HG03442 (cell line): ENCODE results near the gene NOC4L.
"Not testable (repeated sequence)": the region's sequence is repeated elsewhere in the genome, so short reads cannot be mapped to it uniquely, and the experiment has no call there.

Source experiments
- ATAC-seq: cut with Tn5 transposase; IDR thresholded peaks from one replicate; pipeline ENCODE4 v1.9.1; 2021; ENCODE audit warnings: mild to moderate bottlenecking, moderate library complexity; ENCODE audit not compliant: unreplicated experiment

NOC4L gene

DNA sequence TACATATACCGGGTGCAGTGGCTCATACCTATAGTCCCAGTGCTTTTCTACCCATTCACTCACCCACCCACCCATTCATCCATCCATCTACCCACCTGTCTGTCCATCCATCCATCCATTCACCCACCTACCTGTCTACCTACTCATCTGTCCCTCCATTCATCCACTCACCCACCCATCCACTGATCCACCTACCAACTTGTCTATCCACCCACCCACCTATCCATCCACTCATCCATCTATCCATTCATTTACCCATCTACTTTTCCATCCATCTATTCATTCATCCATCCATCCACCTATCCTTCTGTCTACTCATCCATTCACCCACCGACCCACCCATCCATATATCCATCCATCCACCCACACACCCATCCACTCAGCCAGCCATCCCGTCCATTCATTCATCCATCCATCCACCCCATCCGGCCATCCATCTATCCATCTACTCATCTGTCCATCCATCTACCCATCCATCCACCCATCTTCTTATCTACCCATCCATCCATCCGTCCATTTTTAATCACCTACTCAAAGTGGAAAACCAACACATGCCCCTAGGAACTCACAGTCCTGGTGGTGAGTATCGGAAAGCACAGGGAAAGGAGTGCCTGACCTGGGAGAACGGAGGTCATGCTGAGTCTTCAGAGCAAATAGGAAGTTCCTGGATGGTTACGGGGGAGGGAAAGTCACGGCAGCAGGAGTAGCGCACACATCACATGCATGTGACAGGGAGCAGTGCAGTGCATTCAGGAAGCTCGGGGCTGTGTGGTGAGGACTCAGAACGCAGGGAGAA, 20.1 kb upstream of the NOC4L start:
- no peak for ATAC-seq

DNA sequence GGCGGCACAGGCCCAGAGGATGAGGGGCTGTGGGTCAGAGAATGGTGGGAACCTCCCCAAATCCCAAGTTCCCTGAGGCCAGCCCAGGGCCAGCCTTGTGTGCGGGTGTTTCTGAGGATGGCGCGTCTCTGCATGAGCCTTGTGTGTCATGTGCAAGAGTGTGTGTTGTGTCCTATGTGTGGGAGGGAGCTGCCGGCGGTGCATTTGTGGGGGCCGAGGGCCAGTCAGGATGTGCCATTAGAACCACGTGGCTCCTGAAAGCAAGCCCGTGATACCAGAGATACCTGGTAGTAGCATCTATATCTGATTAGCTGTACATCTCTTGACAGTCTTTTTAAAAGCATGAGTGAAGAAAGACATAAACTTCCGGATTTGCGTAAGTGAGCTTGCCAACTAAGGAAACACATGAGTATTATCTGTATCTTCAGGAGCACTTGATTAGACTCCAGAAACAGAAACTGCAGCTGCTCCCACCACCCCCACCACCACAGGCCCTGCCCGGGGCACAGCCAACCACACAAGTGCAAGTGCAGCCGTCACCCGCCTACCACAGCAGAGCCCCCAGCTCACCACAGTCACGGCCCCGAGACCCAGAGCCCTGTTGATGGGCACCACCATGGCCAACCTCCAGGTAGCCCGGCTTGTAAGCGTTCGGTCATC, 19.4 kb upstream of the NOC4L start:
- ATAC-seq: no peak

DNA sequence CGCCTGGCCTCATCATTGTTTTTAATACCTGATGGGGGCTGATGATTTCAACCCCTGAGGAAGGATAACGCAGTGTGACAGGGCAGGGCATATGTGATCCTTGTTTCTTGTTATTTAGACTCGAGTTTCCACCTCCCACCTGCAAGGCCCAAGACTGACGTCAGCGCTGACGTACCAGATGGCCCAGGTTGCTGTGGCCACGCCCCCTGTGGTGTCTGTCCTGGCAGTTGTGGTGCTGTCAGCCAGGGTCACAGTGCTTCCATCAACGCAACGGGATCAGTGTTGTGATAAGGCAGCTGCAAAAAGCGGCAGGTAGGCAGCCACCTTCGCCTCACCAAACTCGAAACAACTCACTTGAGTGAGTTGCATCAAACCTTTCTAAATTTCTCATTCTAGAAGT, 18.5 kb upstream of the NOC4L start:
- no peak for ATAC-seq

DNA sequence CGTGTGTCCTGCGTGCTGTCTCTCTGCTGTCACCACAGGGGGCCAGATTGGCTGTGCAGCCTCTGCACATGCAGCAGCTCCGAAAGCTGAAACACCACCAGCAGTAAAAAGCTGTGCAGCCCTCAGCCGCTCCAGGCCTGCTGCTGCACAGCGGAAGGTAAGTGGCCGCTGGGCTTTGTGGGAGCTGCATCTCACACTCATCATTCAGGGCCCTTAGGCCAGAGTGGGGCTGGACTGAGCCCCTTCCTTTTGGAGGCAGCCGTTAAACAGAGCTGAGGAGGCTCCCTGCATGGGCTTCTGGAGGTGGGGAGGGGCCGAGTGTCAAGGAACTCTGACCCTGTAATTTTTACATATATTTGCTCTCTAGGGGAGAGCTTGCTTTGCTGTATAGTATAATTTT, 17.2 kb upstream of the NOC4L start:
- ATAC-seq: no peak

DNA sequence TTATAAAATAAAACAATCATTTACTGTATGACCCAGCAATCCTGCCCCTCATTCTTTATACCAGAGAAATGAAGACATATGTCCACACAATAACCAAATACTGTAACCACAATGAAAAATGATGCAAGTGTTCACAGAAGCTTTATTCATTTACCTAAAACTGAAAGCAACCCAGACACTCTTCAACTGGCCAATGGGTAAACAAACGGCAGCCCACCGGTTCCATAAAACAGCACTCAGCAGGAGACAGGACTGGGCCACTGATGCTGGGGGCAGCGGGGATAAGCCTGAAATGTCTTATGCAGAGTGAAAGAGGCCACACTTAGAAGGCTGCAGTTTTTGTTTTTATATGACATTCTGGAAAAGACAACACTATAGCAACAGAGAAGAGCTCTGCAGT, 15.2 kb upstream of the NOC4L start:
- no peak for ATAC-seq

DNA sequence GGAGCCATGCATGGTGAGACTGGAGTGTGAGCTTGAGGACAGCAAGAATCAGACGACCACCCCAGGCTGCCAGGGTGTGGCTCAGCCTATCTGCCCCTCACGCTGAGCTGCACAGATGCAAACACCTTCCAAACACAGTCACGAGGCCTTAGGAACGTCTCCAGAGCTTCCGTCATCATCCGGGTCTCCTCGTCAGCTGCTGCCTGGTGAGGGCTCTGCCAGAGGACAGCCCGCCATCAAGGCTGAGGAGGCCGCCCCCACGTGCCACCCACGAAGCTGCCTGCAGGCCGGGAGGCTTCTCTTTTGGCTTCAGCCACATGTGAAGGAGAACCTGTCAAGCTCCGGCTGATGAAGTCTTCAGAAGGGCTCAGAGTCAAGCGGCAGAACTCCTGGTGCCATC, 13.6 kb upstream of the NOC4L start:
- no peak for ATAC-seq

DNA sequence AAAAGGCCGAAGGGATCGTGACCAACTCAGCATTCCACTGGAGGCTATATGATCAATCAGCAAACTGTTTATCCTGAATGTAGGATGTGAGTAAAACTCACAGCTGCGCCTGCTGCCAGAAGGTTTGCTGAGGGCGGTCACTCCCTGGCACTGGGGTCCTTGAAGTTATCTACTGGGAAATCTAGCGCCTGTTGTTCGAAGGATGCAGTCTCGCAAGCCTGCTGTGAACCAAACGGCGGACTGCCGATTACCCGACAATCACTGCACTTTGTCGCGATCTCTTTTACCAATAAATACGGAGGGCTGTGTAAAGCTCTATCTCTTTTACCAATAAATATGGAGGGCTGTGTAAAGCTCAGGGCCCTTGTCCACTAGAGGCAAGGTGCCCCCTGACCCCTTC, 13.0 kb upstream of the NOC4L start:
- ATAC-seq: no peak

DNA sequence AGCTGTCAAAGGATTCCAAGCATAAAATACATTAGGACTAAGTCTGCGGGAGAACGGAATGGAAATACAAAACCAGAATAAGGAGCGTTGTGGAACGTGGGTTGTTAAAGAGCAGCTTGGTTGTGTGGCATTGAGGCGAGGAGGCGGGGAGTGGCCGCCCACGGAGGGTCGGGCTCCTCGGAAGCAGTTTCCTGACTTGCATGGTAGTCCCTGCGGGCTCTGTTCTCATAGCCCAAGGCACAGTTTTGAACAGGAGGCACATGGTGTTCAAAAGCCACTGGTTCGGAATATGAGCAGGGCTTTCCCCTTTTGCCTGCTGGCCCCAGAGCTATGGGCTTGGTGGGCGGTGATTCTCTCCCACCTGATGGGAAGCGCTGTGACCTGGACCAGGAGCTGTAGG, 12.3 kb upstream of the NOC4L start:
- ATAC-seq: no peak

DNA sequence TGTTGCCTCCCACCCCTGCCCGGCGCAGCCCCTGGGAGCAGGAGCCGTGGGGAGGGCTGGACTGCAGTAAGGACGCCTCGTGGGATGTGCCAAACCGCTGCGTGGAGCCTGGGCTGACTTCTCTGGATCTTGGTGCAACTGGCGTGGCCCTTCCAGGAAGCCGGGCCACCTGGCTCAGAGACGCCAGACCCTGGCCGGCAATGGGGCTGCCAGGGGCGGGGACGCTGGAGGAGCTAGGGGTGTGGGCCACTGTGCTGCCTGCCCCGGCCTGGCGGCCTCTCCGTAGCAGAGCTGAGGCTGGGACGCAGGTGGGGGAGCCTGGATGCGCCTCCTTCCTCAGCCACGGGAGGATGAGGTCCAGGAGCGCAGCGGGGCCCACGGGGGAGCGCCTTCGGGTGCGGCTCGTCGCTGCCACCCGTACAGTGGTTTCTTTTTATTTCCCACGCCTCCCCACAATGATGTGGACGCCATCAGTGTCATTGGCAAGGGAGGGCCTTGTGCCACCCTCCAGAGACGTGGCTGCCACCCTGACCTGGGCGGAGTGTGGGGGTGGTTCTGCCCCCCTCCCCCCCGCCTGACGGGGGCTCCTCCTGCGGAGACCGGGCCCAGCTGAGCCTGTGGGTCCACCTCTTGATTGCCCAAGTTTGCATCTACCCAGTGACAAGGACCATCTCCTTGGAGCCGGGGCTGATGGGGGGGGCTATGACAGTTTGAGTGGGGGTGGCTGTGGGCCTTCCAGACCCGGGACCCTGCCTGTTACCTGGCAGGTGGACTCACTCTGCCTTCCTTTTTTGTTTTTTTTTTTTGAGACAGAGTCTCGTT, 11.4 kb upstream of the NOC4L start:
- no peak for ATAC-seq

DNA sequence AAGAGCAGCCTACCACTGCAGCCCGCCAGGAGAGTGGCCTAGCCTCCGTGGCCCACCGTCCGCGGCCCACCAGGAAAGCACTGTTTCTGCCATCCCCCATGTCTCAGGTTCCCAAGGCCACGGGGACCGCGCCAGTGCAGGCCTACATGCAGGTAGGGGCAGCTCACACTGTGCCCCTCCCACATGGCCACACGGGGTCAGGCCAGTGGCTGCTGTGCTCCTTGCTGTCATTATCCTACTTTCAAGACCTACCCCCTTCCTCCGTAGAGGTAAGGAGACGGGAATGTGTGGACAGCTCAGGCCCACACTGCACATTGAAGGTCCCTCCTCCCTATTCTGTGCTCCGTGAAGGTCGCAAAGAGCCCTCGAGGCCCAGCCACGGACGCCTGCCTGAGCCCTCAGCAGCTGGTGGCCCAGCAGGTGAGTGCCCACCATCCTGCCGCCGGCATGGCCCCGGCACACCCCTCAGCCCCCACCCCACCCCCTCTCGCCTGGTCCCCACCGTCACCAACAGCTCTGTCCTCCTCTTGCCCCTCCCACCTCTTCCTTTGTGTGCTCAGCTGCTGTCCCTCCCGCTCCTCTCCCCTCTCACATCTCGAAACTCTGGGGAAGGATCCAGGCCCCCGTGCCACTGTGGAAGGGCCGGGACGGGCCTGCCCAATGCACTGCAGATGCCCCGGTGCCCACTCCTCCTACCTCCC, 10.2 kb upstream of the NOC4L start:
- ATAC-seq: no peak

DNA sequence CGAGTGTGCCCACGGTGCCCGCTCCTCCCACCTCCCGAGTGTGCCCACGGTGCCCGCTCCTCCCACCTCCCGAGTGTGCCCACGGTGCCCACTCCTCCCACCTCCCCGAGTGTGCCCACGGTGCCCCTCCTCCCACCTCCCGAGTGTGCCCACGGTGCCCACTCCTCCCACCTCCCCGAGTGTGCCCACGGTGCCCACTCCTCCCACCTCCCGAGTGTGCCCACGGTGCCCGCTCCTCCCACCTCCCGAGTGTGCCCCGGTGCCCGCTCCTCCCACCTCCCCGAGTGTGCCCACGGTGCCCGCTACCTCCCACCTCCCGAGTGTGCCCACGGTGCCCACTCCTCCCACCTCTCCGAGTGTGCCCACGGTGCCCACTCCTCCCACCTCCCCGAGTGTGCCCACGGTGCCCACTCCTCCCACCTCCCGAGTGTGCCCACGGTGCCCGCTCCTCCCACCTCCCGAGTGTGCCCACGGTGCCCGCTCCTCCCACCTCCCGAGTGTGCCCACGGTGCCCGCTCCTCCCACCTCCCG, 9.5 kb upstream of the NOC4L start:
- ATAC-seq: not testable (repeated sequence)

DNA sequence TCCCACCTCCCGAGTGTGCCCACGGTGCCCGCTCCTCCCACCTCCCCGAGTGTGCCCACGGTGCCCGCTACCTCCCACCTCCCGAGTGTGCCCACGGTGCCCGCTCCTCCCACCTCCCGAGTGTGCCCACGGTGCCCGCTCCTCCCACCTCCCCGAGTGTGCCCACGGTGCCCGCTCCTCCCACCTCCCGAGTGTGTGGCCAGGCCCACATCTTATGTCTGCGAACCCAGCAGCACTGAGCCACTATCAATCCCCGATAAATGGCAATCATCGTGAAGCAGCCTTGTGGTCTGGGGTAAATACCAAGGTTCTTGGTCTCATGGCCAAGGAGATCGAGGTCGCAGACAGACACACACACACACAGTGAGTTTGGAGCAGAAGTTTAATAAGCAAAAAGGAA, 8.0 kb upstream of the NOC4L start:
- ATAC-seq: not testable (repeated sequence)

DNA sequence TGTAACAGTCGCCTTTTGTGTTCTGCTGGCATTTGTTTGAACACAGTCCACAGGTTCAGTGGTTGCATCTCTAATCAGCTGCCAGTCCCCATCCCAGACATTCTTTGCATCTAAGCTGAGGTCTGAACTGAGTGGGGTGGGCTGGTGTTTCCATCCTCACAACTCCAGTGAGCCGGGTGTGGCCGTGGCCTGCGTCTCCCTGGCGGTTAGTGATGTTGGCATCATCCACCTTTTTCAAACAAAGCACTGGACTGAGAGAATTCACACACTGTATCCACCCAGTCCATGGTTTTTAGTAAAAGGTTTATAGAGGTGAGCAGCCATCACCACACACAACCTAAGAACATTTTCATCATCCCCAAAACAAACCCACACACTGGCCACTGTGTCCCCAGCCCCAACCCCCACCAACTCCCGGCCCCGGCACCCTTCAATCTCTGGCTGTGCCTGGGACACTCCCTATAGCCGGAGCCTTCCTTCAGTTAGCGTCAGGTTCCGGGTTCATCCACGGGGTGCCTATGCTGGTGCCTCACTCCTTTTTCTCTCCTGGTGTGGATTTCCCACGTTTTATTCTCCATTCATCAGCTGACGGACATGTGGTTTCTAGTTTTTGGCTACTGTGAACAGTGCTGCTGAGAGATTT, 6.7 kb upstream of the NOC4L start:
- ATAC-seq: no peak

DNA sequence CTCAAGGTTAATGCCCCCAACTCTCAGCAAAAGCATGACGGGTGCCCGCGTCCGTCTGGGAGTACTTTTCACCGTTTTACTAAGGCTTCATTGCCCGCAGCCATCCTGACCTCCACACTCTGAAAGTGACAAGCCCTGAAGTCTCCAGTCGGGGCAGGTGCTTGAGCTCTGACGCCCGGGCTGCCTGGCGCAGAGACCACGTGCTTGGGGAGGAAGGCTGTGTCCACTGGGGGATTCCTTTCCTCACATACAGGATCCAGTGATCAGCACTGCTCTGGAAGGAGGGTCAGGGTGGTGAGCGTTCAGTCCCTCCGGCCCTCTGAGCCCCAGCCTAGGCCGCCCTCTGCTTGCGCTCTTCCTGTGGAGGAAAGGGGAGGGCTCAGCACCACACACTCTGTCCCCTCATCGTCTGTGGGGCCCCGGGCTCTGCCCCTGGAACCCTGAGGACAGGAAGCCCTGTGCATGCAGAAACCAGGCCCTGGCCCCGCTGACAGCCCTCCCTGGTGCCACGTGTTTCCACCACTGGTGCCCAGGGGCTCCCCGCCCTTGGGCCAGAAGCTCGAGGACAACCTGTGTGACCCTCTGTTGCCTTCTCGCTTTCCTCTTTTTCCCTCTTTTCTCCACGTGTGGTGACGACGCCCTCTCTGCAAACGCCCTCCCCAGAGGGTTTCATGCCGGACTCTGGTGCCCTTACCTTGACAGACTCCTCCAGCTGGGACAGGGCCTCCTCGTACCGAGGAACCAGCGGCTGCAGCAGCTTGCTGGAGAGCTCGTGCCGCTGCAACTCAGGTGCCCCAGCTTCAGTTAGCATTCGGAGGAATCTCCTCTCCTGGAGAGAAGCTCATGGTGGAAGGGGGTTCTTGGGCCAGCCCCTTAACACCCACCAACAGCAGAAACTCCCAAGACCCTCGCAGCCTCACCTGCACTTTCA, 5.1 kb upstream of the NOC4L start:
- no peak for ATAC-seq

DNA sequence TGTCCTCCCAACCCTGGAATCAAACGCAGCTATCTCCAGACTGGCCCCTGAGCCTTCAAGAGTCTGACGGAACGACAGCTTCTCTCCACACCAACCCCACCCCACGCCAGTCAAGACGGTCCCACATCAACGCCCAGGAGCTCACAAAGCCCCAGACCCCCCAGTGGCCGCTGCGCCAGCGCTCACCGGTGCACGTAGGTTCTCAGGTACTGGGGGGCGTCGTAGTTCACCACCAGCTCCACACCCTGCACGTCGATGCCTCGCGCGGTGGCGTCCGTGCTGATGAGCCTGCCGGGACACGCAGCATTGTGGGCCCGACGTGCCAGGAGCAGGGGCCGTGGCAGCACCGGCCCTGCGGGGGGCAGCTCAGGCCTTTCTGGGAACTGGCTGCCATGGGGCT, 4.3 kb upstream of the NOC4L start:
- no peak for ATAC-seq

DNA sequence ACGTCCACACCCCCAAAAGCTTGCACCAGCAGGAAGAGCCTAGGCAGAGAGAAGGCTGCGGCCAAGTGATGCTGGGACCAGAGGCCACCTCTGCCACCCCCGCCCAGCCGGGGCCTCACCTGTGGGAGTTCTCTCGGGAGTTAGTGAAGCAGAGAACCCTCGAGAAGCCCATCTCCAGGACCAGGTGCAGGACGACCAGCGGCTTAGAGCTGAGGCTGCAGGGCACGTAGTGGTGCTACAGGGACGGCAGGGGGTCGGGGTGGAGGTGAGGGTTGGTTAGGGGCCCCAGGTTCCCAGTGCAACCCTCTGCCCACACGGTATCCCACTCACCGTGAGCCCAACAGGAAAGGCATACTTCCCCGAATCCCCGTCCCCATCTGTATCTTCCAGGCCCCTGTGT, 3.8 kb upstream of the NOC4L start:
- ATAC-seq: no peak

DNA sequence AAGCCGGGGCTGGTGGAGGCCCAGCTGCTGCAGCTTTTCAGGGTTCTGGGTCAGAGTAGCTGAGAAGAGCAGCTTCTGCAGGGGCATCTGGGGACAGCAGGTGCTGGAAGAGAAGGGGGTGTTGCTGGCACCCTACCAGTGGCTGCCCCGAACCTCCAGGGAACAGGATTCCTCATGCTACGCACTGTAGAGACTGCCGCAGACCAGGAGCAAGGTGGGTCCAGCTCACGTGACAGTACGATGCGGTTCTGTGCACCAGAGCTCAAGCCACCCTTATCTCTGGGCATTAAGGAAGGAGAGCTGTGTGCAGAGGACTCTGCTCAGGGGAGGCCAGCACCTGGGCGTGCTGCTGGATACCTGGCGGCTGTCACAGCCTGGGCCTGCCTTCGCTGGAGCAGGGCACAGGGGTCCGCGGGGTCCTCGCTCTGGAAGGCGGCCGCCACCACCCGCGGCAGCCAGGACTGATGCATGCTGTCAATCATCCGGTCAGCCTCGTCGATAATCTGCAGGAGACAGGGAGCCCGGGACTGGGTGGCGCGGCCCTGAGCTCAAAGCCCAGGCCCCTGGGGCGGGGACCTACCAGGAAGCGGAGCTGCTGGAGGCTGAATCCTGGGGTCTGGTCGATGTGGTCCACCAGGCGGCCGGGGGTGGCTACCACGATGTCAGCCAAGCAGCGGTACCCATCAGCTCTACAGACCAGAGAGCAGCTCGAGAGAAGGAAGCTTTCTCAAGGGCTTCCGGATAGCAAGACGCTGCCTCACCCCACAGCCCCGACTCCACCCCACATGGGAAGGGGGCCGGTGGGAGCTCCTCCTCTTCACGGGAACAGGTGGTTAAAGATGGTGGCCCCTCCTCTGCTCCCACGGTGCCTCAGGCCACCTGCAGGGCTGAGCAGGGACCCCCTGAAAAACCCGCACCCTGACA, 3.1 kb upstream of the NOC4L start:
- ATAC-seq: no peak

DNA sequence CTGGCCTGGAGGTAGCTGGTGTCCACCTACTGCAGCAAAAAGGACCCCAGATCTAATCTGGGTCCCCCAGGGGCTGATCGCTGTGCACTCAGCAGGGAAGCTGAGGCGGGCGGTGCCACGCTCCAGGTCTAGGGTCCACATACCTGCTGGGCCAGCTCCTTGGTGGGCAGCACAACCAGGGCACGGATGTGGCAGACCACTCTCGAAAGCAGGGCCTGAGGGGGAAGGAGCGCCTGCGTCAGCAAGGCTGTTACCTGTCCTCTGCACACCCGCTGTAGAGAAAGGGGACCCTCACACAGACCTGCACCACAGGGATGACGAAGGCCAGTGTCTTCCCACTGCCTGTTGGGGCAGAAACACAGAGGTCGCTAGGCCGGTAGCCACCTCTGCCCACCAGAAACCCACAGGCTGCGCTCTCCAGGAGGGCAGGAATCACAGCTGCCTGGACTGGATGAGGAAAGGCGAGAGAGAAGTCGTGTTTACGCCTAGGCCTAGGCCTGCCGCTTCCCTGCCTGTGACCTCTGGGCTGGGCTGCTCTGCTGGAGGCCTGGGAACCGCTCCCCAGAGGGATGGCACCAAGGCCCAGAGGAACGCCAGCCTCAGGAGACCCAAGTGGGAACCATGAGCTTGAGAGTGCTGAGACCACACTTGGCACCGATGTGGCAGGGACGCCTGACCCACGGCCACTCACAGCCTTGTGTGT, 2.1 kb upstream of the NOC4L start:
- no peak for ATAC-seq
